Type B pancreatic cell (in vitro differentiated cells): ENCODE measurements around the gene NAALADL1. TPM values are rescaled to one million over a fixed set of nuclear protein-coding genes. Genes with fewer than 3 reads are reported as not detected.
A peak's percentile ranks its signal among the peaks of the same experiment; 100 is the strongest.

ENCODE experiments used
- DNase-seq: peaks from one replicate; pipeline ENCODE4 v3.0.0; 2021; ENCODE audit warnings: mixed read lengths; ENCODE audit not compliant: unreplicated experiment; ENCODE audit errors: extremely low spot score
- H3K27ac Mint-ChIP-seq: 2 replicates; pipeline ENCODE4 v1.8.0; 2021; ENCODE audit warnings: mild to moderate bottlenecking, mixed read lengths
- H3K27me3 Mint-ChIP-seq: 2 replicates; pipeline ENCODE4 v1.8.0; 2021; ENCODE audit warnings: mixed read lengths
- H3K36me3 Mint-ChIP-seq: 2 replicates; pipeline ENCODE4 v1.8.0; 2021; ENCODE audit warnings: mixed read lengths
- H3K4me1 Mint-ChIP-seq: one replicate; pipeline ENCODE4 v1.8.0; 2021; ENCODE audit warnings: mixed read lengths; ENCODE audit not compliant: unreplicated experiment
- H3K4me3 Mint-ChIP-seq: 2 replicates; pipeline ENCODE4 v1.8.0; 2021; ENCODE audit warnings: mild to moderate bottlenecking, mixed read lengths
- H3K9me3 Mint-ChIP-seq: 2 replicates; pipeline ENCODE4 v1.8.0; 2021; ENCODE audit warnings: mixed read lengths
- total RNA-seq: library from RNA; stranded (reverse); gene quantifications from 2 replicates; pipeline ENCODE4 v1.2.1, GENCODE V29; 2021; ENCODE audit warnings: low replicate concordance
- TF ChIP-seq, protein P1 (sequence below): fragments of 200-600 bp; sonication (generic); conservative IDR thresholded peaks from 2 replicates; pipeline ENCODE4 v1.5.0; 2021; ENCODE audit warnings: antibody characterized with exemption, mild to moderate bottlenecking

The NAALADL1 gene
- total RNA-seq, 1 donor from 2014 or later, result 1.2 TPM

DNA sequence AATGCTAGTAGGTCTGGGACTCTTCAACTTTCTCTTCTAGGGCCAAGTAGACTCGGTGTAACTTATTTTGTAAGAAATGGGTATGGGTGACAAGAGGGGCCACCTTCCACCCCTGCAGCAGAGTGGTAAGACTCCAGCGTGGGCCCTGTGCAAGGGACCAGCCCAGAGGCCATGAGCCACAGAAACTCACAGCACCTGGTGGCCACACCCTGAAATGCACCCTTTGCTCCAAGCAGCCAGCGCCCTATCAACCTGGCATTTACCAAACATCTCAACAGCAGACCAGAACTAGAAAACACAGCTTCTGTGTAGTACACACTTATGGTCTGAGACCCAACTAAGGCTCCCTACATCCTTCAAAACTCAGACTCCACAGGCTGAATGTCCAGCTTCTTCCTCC lies 19.8 kb upstream of the NAALADL1 start:
- Mint-ChIP-seq H3K4me3 (no peak overlapping the region), H3K27ac (peak overlapping the region; percentile 71)

DNA sequence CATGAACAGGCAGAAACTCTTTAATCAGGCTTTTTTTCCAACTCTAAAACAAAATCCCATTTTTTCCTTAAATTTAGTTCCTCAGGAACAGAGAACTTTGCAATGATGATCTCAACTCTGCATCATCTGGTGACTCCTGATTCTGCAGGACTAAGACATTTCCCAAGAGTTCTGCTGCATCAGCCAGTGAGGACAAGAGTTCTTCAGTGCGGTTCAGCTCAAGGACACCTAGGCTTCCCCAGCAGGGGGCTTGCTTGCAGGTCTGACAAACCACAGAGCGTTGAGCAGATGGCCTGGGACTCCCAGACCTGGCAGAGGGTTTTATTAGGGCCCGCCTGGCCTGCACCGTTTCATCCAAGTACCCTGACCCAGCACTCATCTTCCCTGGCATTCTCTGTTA lies 19.1 kb upstream of the NAALADL1 start:
- peaks cover 7% of the 10 kb centered on the region for H3K36me3 Mint-ChIP-seq

More for the DNA sequence above, 19.8 kb upstream of the NAALADL1 start:
- no peaks in the 10 kb centered on the region for H3K27me3 Mint-ChIP-seq
- H3K36me3 Mint-ChIP-seq, result peaks cover 7% of the 10 kb centered on the region
- TF ChIP-seq, protein P1, sequence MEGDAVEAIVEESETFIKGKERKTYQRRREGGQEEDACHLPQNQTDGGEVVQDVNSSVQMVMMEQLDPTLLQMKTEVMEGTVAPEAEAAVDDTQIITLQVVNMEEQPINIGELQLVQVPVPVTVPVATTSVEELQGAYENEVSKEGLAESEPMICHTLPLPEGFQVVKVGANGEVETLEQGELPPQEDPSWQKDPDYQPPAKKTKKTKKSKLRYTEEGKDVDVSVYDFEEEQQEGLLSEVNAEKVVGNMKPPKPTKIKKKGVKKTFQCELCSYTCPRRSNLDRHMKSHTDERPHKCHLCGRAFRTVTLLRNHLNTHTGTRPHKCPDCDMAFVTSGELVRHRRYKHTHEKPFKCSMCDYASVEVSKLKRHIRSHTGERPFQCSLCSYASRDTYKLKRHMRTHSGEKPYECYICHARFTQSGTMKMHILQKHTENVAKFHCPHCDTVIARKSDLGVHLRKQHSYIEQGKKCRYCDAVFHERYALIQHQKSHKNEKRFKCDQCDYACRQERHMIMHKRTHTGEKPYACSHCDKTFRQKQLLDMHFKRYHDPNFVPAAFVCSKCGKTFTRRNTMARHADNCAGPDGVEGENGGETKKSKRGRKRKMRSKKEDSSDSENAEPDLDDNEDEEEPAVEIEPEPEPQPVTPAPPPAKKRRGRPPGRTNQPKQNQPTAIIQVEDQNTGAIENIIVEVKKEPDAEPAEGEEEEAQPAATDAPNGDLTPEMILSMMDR, result peak; percentile 70
- no peaks in the 10 kb centered on the region for H3K9me3 Mint-ChIP-seq
- no peak for DNase-seq
- H3K4me1 Mint-ChIP-seq, result peaks cover 10% of the 10 kb centered on the region

DNA sequence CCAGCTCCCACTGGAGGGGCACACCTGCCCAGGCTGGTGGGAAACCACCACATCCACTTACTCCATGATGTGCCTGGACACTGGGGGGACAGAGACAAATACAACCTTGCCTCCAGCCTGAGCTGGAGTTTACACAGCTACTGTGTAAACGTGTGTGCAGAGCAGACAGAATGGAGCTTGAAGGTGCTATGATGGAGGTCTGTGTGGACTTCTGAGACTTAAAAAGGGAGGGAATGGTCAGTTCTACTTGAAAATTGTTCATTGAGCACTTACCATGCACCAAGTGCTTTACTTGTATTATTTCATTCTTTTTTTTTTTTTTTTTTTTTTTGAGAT lies 14.2 kb upstream of the NAALADL1 start:
- Mint-ChIP-seq H3K36me3 (peaks cover 3% of the 10 kb centered on the region), H3K4me1 (no peaks in the 10 kb centered on the region), H3K27ac (no peak overlapping the region), H3K4me3 (no peak overlapping the region), H3K27me3 (no peaks in the 10 kb centered on the region), H3K9me3 (no peaks in the 10 kb centered on the region)
- DNase-seq, result no peak
- TF ChIP-seq, protein P1, result no peak

More for the DNA sequence above, 19.1 kb upstream of the NAALADL1 start:
- no peak for DNase-seq
- TF ChIP-seq, protein P1, result no peak
- Mint-ChIP-seq H3K9me3 (no peaks in the 10 kb centered on the region), H3K4me3 (no peak overlapping the region), H3K27me3 (no peaks in the 10 kb centered on the region), H3K27ac (no peak overlapping the region), H3K4me1 (peaks cover 4% of the 10 kb centered on the region)

DNA sequence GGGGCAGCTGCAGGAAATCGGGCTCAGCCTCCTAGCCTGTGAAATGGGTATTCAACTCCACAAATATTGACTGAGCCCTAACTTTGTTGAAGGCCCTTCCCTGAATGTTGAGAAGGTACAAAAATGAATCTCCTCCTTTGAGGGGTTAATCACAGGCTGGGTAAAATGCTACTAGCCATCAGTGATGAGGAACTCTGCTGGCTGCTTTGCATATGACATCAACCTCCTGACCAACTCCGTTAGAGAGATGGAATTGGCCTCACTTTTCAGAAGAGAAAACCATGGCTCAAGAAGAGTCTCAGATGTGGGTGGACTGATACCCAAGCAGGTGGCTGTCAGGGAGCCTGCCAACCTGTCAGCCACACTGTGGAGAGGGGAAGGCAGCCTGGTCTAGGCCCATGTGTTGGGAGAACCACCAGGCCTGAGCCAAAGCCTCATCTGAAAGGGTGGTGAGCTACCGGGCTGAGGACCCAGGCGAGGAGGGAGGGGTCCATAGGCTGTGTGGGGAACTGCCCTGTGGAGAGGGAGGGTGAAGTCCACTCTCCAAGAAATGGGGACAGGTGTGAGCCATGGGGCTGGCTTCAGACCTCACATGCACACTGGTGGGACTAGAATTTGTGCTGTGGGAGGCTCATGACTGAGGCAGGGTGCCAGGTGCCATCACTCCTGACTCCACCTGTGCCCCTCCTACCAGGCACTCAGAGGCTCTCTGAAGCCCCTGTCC lies 13.7 kb upstream of the NAALADL1 start:
- Mint-ChIP-seq H3K36me3 (peaks cover 3% of the 10 kb centered on the region), H3K9me3 (no peaks in the 10 kb centered on the region), H3K27me3 (no peaks in the 10 kb centered on the region), H3K4me3 (no peak overlapping the region), H3K27ac (no peak overlapping the region), H3K4me1 (no peaks in the 10 kb centered on the region)
- TF ChIP-seq, protein P1, result no peak
- DNase-seq, result no peak

DNA sequence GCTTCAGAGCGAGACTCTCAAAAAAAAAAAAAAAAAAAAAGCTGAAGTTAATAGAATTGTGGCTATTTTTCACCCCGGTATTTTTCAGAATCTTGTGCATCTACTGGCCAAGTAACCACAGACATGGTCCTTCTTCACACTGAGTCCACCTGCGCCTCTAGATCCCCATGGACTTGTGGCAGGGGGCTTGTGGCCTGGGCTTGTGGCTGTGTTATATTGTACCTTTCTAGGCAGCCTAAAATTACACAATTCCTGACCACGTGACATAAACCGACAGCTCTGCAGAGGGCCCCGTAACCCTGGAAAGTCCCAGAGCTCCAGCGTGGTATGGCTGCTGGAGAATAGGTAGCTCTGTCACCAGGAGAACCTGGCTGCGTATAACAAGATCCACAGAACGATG lies 10.9 kb upstream of the NAALADL1 start:
- DNase-seq, result no peak
- Mint-ChIP-seq H3K4me3 (no peak overlapping the region), H3K4me1 (no peaks in the 10 kb centered on the region), H3K36me3 (no peaks in the 10 kb centered on the region), H3K9me3 (no peaks in the 10 kb centered on the region), H3K27me3 (no peaks in the 10 kb centered on the region), H3K27ac (no peak overlapping the region)
- TF ChIP-seq, protein P1, result no peak
